NCI-H2029 treated with DMSO at 0.1 percent for 48 hours (cell line): Measurements from ENCODE around the gene FAM9A.
A peak's percentile ranks its signal among the peaks of the same experiment; 100 is the strongest.

Source experiments
- DNase-seq: peaks from one replicate; lab custom pipeline; 2025; lab: John Stamatoyannopoulos, UW

Gene FAM9A

GRCh38 chrX:8801041-8801599 lies at the start of gene FAM9A:
Gene FAM9A, minus strand, starts transcription at chrX:8801383. Its CDS starts 1,212 bp downstream, at chrX:8800171.
- DNase-seq = no peak

DNA sequence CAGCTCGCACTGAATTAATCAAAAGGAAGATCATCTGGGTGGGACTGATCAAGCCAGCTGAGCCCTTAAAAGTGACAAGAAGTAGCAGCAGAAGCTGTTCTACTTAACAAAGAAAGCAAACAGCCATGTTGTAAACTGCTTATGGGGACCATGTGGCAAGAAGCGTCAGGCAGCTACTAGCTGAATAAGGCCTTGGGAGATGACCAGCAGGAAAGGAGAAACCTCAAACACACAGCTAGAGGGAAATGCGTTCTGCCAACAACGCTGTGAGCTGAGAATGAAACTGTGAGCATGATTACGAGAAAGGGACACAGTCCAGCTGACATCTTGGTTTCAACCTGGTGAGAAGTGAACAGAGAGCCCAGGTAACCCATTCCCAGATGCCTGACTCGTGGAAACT lies 49.3 kb upstream of the FAM9A start:
- DNase-seq = no peak

GRCh38 chrX:8849945-8850344 lies 48.8 kb upstream of the FAM9A start:
- no peak for DNase-seq

DNA sequence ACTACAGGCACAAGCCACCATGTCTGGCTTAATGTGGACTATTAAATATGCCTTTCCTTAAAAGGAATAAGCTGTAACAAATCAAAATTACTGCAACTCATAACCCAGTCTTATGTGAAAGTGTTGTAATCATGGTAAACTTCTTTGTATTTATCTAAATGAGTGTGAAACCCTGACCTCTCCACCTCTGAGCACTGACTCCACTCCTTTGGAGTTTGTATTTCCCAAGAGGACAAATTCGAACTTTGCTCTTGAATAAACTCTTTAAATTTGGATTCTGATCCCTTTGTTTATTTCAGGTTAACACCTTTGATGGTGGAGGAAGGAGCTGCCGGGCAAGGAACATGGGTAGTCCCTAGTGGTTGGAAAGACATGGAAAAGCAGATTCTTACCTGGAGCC lies 48.3 kb upstream of the FAM9A start:
- DNase-seq = no peak

DNA sequence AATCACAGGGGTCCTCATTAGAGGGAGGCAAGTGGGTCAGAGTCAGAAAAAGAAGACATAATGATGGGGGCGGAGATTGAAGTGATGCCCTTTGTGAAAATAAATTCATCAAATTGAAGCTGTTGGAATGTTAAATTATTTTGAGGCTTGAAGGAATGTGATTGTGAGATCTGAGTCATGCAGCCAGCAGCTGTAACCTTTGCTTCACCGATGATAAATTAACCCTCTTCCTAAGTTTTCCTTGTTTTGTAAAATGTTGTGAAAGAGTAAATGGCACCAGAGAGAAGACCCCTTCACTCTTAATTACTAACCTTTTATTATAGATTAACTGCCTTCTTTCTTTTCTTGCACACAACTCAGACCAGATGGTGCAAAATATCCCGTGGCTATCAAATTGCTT lies 47.7 kb upstream of the FAM9A start:
- no peak for DNase-seq

GRCh38 chrX:8848441-8848840 lies 47.3 kb upstream of the FAM9A start:
- DNase-seq = no peak

GRCh38 chrX:8847360-8847759 lies 46.2 kb upstream of the FAM9A start:
- no peak for DNase-seq

GRCh38 chrX:8846266-8846665 lies 45.1 kb upstream of the FAM9A start:
- no peak for DNase-seq

GRCh38 chrX:8845469-8845868 lies 44.3 kb upstream of the FAM9A start:
- DNase-seq = no peak

DNA sequence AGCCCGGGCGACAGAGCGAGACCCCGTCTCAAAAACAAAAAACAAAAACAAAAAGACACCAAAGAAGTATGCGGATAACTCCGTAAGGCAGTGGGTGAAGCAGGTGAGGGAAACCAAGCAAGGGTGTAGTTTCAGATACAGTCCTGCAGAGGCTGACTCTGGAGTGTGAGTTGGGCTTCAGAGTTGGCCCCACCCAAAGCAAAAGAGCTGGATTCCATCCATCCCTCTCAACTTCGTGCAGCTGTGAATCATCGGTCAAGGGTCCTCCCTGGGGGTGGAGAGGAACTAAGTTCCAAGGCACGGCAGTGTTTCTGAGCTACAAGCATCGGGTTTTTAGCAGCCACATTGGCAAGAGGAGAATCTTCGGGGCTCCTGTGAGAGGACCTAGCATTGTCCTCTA lies 43.9 kb upstream of the FAM9A start:
- DNase-seq = no peak

GRCh38 chrX:8844157-8844556 lies 43.0 kb upstream of the FAM9A start:
- no peak for DNase-seq

DNA sequence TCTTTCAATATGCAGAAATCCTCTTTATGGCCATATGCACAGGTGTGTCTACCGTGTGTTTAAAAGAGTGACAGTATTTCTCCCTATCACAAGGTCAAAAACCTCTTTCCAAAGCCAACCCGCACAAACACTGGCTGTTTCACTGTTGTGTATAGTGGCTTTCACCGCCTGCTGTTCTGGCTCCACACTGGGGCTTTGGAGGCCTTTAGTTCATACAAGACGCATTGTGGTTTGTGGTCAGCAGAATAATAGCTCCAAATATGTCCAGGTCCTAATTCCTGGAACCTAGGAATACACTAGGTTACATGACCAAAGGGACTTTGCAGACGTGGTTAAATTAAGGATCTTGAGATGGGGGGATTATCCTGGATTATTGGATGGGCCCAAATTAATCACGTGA lies 40.7 kb upstream of the FAM9A start:
- no peak for DNase-seq

DNA sequence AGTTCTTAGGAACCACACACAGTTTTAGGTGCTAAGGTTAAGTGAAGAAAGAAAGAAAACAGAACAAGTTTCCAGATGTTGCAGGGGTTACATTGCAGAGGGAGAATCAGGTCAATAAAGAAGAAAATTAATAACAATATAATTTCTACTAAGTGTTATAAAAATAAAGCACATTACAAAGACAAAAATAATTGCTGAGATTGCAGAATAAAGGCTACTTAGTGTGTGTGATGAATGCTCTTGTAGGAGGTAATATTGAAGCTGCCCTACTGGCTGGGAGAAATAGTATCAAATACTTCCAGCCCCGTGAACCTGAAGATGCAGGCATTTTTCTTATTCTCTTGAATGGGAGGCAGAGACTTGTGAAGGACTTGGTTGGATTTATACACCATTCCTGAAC lies 33.2 kb upstream of the FAM9A start:
- DNase-seq = no peak

DNA sequence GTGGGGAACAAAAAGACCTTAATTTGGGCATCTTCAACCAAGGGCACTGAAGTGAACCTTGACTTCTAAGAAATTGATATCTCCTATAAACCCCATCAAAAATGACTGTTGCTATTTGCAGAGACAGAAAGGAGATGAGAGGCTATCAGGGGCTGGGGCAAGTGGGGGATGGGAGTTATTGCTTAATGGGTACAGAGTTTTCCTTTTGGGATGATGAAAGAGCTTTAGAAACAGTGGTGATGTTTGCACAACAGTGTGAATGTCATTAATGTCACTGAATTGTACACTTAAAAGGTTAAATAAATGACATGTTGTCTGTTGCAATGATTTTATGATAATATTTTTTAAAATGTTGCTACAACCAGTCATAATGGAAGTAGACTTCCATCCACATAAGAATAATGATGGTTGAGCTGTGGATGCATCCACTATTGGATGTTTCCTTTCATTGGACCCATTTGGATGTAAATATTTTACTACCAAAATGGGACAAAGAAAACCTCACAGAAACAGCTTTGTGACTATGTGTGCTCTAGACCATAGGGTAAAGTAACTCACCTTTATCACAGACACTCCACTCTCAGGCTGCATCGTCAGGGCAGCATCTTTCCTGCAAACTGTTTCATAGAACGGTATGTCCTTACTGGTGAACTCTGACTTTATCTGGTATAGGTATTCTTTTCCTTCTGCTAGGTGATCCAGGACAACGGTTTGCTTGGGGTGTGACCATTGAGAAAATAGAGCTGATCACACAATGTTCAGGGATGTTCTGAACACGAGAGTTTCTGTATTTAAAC lies 31.6 kb upstream of the FAM9A start:
- DNase-seq = no peak

- DNase-seq = no peak
Measured at GRCh38 chrX:8823698-8824097, 22.5 kb upstream of the FAM9A start.

GRCh38 chrX:8822002-8822401 lies 20.8 kb upstream of the FAM9A start:
- no peak for DNase-seq

- DNase-seq = no peak
Measured at GRCh38 chrX:8820910-8821527, 19.8 kb upstream of the FAM9A start.

DNA sequence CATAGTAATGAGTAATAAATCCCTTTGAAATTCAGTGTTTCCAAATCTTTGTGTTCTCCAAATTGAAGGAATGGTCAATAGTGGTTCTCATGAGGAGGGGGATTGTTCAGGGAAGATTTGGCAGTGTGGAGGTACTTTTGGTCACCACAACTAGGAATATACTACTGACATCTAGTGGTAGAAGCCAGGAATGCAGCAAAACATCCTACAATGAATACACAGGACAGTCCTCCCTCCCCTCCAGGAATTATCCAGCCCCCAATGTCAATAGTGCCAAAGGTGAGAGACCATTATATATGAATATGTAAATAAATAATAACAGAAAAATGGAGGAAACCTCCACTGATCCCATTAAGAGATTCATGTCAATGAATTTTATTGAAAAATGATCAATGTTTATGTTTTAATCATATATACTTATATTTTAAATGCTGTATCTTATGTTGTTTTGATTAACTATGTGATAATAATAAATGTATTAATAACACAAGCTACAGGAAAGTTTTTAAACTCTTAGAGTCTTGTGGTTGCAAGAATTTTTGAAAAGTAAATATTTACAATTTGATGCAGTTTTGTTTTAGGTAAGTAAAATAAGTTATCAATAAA lies 14.4 kb upstream of the FAM9A start:
- DNase-seq = peak; percentile 22

DNA sequence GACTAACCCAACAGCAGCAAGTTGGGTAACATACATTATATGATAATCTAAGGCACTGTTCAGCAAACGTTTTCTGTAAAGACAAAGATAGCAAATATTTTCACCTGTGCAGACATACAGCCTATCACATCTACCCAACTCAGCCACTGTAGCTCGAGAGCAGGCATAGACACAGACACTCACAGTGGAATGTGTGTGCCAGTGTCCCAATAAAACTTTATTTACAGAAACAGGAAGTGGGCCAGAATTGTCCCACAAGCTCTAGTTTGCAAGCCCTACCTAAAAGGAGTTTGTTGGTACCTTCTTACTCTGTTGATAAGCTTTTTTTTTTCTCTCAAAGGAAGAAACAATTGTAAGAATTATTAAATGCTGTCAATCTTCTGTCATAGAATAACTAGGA lies 11.9 kb upstream of the FAM9A start:
- no peak for DNase-seq

- no peak for DNase-seq
Measured at GRCh38 chrX:8811611-8812010, 10.4 kb upstream of the FAM9A start.

DNA sequence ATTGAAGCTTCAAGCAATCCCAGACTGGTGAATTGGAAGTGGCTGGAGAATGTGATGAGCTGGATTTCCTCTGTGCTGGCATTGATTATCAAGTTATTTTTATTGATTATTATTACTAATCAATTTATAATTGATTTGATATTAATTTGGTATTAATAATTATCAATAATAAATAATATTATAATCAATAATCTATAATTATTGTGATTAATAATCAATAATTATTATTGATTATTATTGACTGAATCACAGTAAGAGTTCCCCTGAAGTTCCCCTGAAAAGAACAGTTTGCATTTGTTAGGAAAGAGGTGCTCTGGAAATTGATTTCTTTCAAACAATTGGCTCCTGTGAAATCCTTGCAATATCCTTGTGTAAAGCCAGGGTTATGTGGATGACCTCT lies 7.5 kb upstream of the FAM9A start:
- DNase-seq = no peak

GRCh38 chrX:8805974-8806373 lies 4.8 kb upstream of the FAM9A start:
- DNase-seq = no peak

DNA sequence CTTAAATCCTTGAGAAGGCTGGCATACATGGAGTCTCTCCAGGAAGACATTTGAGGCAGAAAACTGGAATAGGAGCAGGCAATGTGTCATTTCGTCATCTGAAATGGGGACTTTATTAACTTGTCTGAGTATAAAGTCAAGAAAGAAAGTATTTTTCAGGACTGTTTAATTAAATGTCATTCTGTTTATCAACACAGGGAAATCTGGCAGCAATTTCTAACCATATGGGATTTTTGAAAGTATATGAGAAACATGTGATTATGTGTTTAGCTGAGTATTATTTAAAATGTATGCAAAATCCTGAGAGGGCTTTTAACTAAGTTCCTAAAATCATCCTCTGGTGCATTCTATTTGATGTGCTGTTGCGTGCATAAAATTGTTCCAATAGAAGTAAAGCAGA lies 3.9 kb upstream of the FAM9A start:
- DNase-seq = no peak
